H1 (cell line): ENCODE data around the gene VAT1L. TPM values are rescaled to one million over a fixed set of nuclear protein-coding genes. Genes with fewer than 3 reads are reported as not detected.

Experiments used
- CTCF ChIA-PET: fragments of 300-600 bp; sonication (Branson Sonifier 250); formaldehyde crosslinking; loops from one replicate; lab custom pipeline; 2021; ENCODE audit not compliant: partially characterized antibody; lab: Charles Lee
- POLR2A ChIA-PET: fragments of 300-600 bp; sonication (Branson Sonifier 250); formaldehyde crosslinking; loops from one replicate; lab custom pipeline; 2021; ENCODE audit warnings: inconsistent platforms; ENCODE audit not compliant: partially characterized antibody; lab: Charles Lee
- DNase-seq, 2 experiments: peaks; one replicate each; pipeline versions ENCODE4 v3.0.0 to v3.0.0-alpha.2; 2010 to 2022; ENCODE audit warnings: low spot score in 2 of 2, low read depth in 1 of 2, mixed read lengths in 1 of 2
- FAIRE-seq: peaks from 2 replicates; lab custom pipeline; 2011; peaks lifted over from hg19 to GRCh38; lab: Jason Lieb, UNC
- H2AFZ ChIP-seq: 2 replicates; pipeline ENCODE4 v1.8.1; 2012; ENCODE audit warnings: low read length, inconsistent platforms
- H2AK5ac ChIP-seq: 2 replicates; pipeline ENCODE4 v1.6.1; 2013; ENCODE audit warnings: low read depth, low read length
- H2BK120ac ChIP-seq: replicated peaks from 2 replicates; pipeline ENCODE3; 2013; ENCODE audit warnings: low read depth, low read length, inconsistent platforms
- H2BK12ac ChIP-seq: 2 replicates; pipeline ENCODE4 v1.6.1; 2013; ENCODE audit warnings: low read depth, low read length
- H2BK15ac ChIP-seq: 2 replicates; pipeline ENCODE4 v1.6.1; 2013; ENCODE audit warnings: low read length
- H2BK20ac ChIP-seq: 2 replicates; pipeline ENCODE4 v1.6.1; 2013; ENCODE audit warnings: low read length
- H2BK5ac ChIP-seq: 2 replicates; pipeline ENCODE4 v1.6.1; 2013; ENCODE audit warnings: low read depth, low read length
- H3K14ac ChIP-seq: 2 replicates; pipeline ENCODE4 v1.6.1; 2013; ENCODE audit warnings: inconsistent platforms; ENCODE audit not compliant: insufficient read length
- H3K18ac ChIP-seq: 2 replicates; pipeline ENCODE4 v1.6.1; 2013; ENCODE audit warnings: low read length; ENCODE audit errors: extremely low read depth
- H3K23ac ChIP-seq: 2 replicates; pipeline ENCODE4 v1.6.1; 2013; ENCODE audit warnings: inconsistent platforms; ENCODE audit not compliant: insufficient read length
- H3K23me2 ChIP-seq: 2 replicates; pipeline ENCODE4 v1.6.1; 2013; ENCODE audit warnings: low read depth, low read length
- H3K27ac ChIP-seq: 2 replicates; pipeline ENCODE4 v1.6.1; 2011; ENCODE audit warnings: low read depth, low read length, inconsistent platforms
- H3K27me3 ChIP-seq, 4 experiments: replicated peaks in 1 of 4; 1 replicate in 1 of 4; 2 replicates in 3 of 4; pipeline versions ENCODE4 v1.6.1 to v1.8.1; 2011 to 2013; ENCODE audit warnings: low read length in 3 of 4, mild to moderate bottlenecking in 3 of 4, inconsistent platforms in 2 of 4, mixed read lengths in 2 of 4, moderate library complexity in 1 of 4; ENCODE audit not compliant: control insufficient read depth in 3 of 4, insufficient read depth in 3 of 4; ENCODE audit errors: extremely low read depth in 1 of 4
- H3K36me3 ChIP-seq, 4 experiments: 2 replicates each; pipeline versions ENCODE4 v1.6.1 to v1.8.1; 2011 to 2013; ENCODE audit warnings: mild to moderate bottlenecking in 4 of 4, low read length in 3 of 4, moderate library complexity in 2 of 4, control low read depth in 1 of 4, inconsistent platforms in 1 of 4; ENCODE audit not compliant: insufficient read depth in 4 of 4, control insufficient read depth in 2 of 4
- H3K4ac ChIP-seq: replicated peaks from 2 replicates; pipeline ENCODE3; 2013; ENCODE audit warnings: low read length, low read depth, mixed read lengths, inconsistent platforms; ENCODE audit not compliant: insufficient read length
- H3K4me1 ChIP-seq, 4 experiments: replicated peaks in 1 of 4; 1 replicate in 1 of 4; 2 replicates in 3 of 4; pipeline versions ENCODE4 v1.6.1 to v1.8.1; 2011 to 2013; ENCODE audit warnings: low read length in 3 of 4, inconsistent platforms in 2 of 4, mixed read lengths in 1 of 4; ENCODE audit not compliant: insufficient read depth in 4 of 4, control insufficient read depth in 3 of 4
- H3K4me2 ChIP-seq, 2 experiments: 2 replicates each; pipeline versions ENCODE4 v1.6.1 to v1.8.1; 2011 to 2013; ENCODE audit warnings: low read depth in 2 of 2, low read length in 2 of 2, control low read depth in 1 of 2, inconsistent platforms in 1 of 2, mild to moderate bottlenecking in 1 of 2; ENCODE audit not compliant: insufficient read depth in 1 of 2
- H3K4me3 ChIP-seq, 4 experiments: fragments of 200-600, 300-600 bp in 1 of 4; sonication (generic), shearing (Covaris generic), sonication (Bioruptor Twin) in 1 of 4; 2 replicates each; pipeline versions ENCODE4 v1.5.1 to v1.8.1; 2011 to 2016; ENCODE audit warnings: low read length in 4 of 4, low read depth in 3 of 4, control low read depth in 2 of 4, inconsistent platforms in 2 of 4, mild to moderate bottlenecking in 2 of 4, mixed read lengths in 1 of 4, moderate library complexity in 1 of 4; ENCODE audit not compliant: insufficient read depth in 2 of 4; ENCODE audit errors: extremely low read depth in 1 of 4
- H3K56ac ChIP-seq: replicated peaks from 2 replicates; pipeline ENCODE3; 2013; ENCODE audit warnings: low read depth, mild to moderate bottlenecking, mixed read lengths, low read length, inconsistent platforms; ENCODE audit not compliant: insufficient read length
- H3K79me1 ChIP-seq: 2 replicates; pipeline ENCODE4 v1.6.1; 2013; ENCODE audit warnings: low read depth, low read length, control low read depth
- H3K79me2 ChIP-seq, 2 experiments: 2 replicates each; pipeline versions ENCODE4 v1.6.1 to v1.8.1; 2012 to 2013; ENCODE audit warnings: low read length in 2 of 2, mild to moderate bottlenecking in 2 of 2, inconsistent platforms in 1 of 2; ENCODE audit not compliant: insufficient read depth in 2 of 2, control insufficient read depth in 1 of 2
- H3K9ac ChIP-seq, 4 experiments: replicated peaks in 1 of 4; 1 replicate in 1 of 4; 2 replicates in 3 of 4; pipeline versions ENCODE4 v1.6.1 to v1.8.1; 2011 to 2013; ENCODE audit warnings: low read depth in 3 of 4, low read length in 3 of 4, control low read depth in 2 of 4, mild to moderate bottlenecking in 2 of 4, moderate library complexity in 2 of 4, inconsistent platforms in 1 of 4; ENCODE audit errors: extremely low read depth in 1 of 4
- H3K9me3 ChIP-seq, 2 experiments: 2 replicates each; pipeline versions ENCODE4 v1.6.1 to v1.8.1; 2012 to 2013; ENCODE audit warnings: mild to moderate bottlenecking in 2 of 2, moderate library complexity in 2 of 2, control low read depth in 1 of 2, inconsistent platforms in 1 of 2, low read depth in 1 of 2, low read length in 1 of 2, mixed read lengths in 1 of 2; ENCODE audit not compliant: insufficient read depth in 2 of 2
- H4K20me1 ChIP-seq, 2 experiments: replicated peaks in 1 of 2; 2 replicates each; pipeline versions ENCODE3 to v1.8.1; 2011 to 2013; ENCODE audit warnings: inconsistent platforms in 2 of 2, low read length in 2 of 2, mild to moderate bottlenecking in 1 of 2; ENCODE audit not compliant: insufficient read depth in 2 of 2, control insufficient read depth in 1 of 2
- H4K5ac ChIP-seq: 2 replicates; pipeline ENCODE4 v1.6.1; 2013; ENCODE audit warnings: low read length, low read depth, mixed read lengths, inconsistent platforms; ENCODE audit not compliant: insufficient read length
- H4K8ac ChIP-seq: 2 replicates; pipeline ENCODE4 v1.8.0; 2013; ENCODE audit warnings: mild to moderate bottlenecking, moderate library complexity, low read length, inconsistent platforms; ENCODE audit not compliant: insufficient read depth; ENCODE audit errors: extremely low read depth
- H4K91ac ChIP-seq: replicated peaks from 2 replicates; pipeline ENCODE3; 2013; ENCODE audit warnings: low read length, mixed read lengths, inconsistent platforms; ENCODE audit not compliant: insufficient read length
- BACH1 ChIP-seq: IDR thresholded peaks from 2 replicates; pipeline ENCODE4 v1.6.1; 2012; ENCODE audit warnings: low read length, improper control_type of control experiment
- BCL11A ChIP-seq, 2 experiments: IDR thresholded peaks; one replicate each; pipeline ENCODE4 v1.6.1; 2011; ENCODE audit warnings: low read depth in 2 of 2, low read length in 2 of 2, mild to moderate bottlenecking in 2 of 2
- CEBPB ChIP-seq: IDR thresholded peaks from 2 replicates; pipeline ENCODE4 v1.6.1; 2012; ENCODE audit warnings: low read depth, low read length
- CREB1 ChIP-seq: IDR thresholded peaks from 2 replicates; pipeline ENCODE4 v1.6.1; 2012; ENCODE audit warnings: inconsistent platforms
- JUN ChIP-seq: IDR thresholded peaks from 2 replicates; pipeline ENCODE4 v1.6.1; 2011; ENCODE audit warnings: low read depth, mild to moderate bottlenecking, improper control_type of control experiment, low read length
- MAFK ChIP-seq: IDR thresholded peaks from 2 replicates; pipeline ENCODE4 v1.6.1; 2012; ENCODE audit warnings: low read depth, mild to moderate bottlenecking, improper control_type of control experiment, low read length
- PHF8 ChIP-seq: fragments of 200-600 bp; sonication (generic); conservative IDR thresholded peaks from 2 replicates; pipeline ENCODE4 v1.7.1; 2012; ENCODE audit warnings: low read depth, mild to moderate bottlenecking, inconsistent platforms, low read length, moderate library complexity
- POU5F1 ChIP-seq: IDR thresholded peaks from 2 replicates; pipeline ENCODE4 v1.6.1; 2011; ENCODE audit warnings: low read depth, mild to moderate bottlenecking, low read length, moderate library complexity
- RAD21 ChIP-seq, 2 experiments: IDR thresholded peaks in 1 of 2; conservative IDR thresholded peaks in 1 of 2; 2 replicates each; pipeline ENCODE4 v1.6.1; 2011; ENCODE audit warnings: low read depth in 2 of 2, low read length in 2 of 2, improper control_type of control experiment in 1 of 2, inconsistent platforms in 1 of 2, mild to moderate bottlenecking in 1 of 2, moderate library complexity in 1 of 2
- TAF7 ChIP-seq: optimal IDR thresholded peaks from 2 replicates; pipeline ENCODE3; 2011; ENCODE audit warnings: low read depth, mild to moderate bottlenecking, inconsistent platforms, low read length, moderate library complexity, borderline replicate concordance
- USF2 ChIP-seq: IDR thresholded peaks from 2 replicates; pipeline ENCODE4 v1.6.1; 2011; ENCODE audit warnings: low read length, improper control_type of control experiment
- WGBS, 2 experiments: shearing (Covaris generic) in 1 of 2; methylation state at CpG; one replicate each; pipeline versions ENCODE4 v1.1.6 to v1.1.7; 2013 to 2015; ENCODE audit warnings: low lambda C conversion rate in 2 of 2, mixed read lengths in 2 of 2, inconsistent platforms in 1 of 2, low coverage in 1 of 2, missing lambda C conversion rate in 1 of 2; ENCODE audit not compliant: insufficient replicate concordance in 2 of 2, insufficient coverage in 1 of 2, insufficient read length in 1 of 2; ENCODE audit errors: extremely low coverage in 1 of 2, missing lambda C conversion rate in 1 of 2; 5-methylcytosine and 5-hydroxymethylcytosine counted together
- polyA plus RNA-seq, 7 experiments: library from polyadenylated mRNA; depleted of rRNA in 3 of 7; stranded (reverse) in 5 of 7; unstranded in 2 of 7; fragments of >200 nt in 5 of 7; fragments of 200-250 nt in 2 of 7; gene quantifications; 1 replicate in 5 of 7; 2 replicates in 1 of 7; 4 replicates in 1 of 7; pipeline versions ENCODE4 v1.2.1 to v1.2.3, GENCODE V29; 2011 to 2013; ENCODE audit warnings: missing spikeins in 2 of 7, mixed read lengths in 2 of 7
- total RNA-seq: library from RNA; stranded (reverse); fragmentation: NEBNext Ultra II Directional; extraction: Animal tissue kit (Norgen Biotek cat#: 25700); gene quantifications from 2 replicates; pipeline ENCODE4 v1.2.1, GENCODE V29; 2021

The VAT1L gene
- total and polyA plus RNA-seq, 2 of the 8 experiments (the other 6 are each of a cell fraction or from before 2014, with no cell fraction given), result 46.3 to 48.2 TPM

GRCh38 chr16:77897129-77897437, 108.7 kb downstream of the VAT1L start:
- 90% methylated on average over 3 of the region's 3 CpGs; no CpG with 5 or more reads in 1 of the 2 experiments for WGBS, 2 experiments
- H2BK5ac ChIP-seq, result no peak overlapping the region
- H4K5ac ChIP-seq, result no peak overlapping the region
- no peak overlapping the region for H3K56ac ChIP-seq
- H2BK20ac ChIP-seq, result no peak overlapping the region
- 0 out of 7 replicates have a peak, but pooled peaks cover 0 to 6% (median 0%) of the 10 kb centered on the region in 4 experiments for H3K4me1 ChIP-seq
- CTCF ChIA-PET, result interaction anchor here (0.8 kb wide), 1 partner anchor 11 kb away, joined by 3 read pairs; no protein-coding TSS in a partner anchor
- H4K20me1 ChIP-seq, result peaks cover 0 to 1% of the 10 kb centered on the region in 2 experiments
- no peak overlapping the region for H3K4ac ChIP-seq
- H2BK12ac ChIP-seq, result no peak overlapping the region
- no peak overlapping the region for H3K9ac ChIP-seq
- FAIRE-seq (no peak), DNase-seq (no peak)
- H3K23me2 ChIP-seq, result no peaks in the 10 kb centered on the region
- no peak overlapping the region for H2AFZ ChIP-seq
- no peak overlapping the region for H3K4me3 ChIP-seq
- H3K27me3 ChIP-seq, result no peaks in the 10 kb centered on the region
- no peak overlapping the region for H2BK120ac ChIP-seq
- H3K18ac ChIP-seq, result no peak overlapping the region
- H2AK5ac ChIP-seq, result no peak overlapping the region
- no peaks in the 10 kb centered on the region for H3K36me3 ChIP-seq
- H3K9me3 ChIP-seq, result no peaks in the 10 kb centered on the region
- no peak overlapping the region for H3K27ac ChIP-seq
- TF ChIP-seq USF2 (no peak), BACH1 (no peak), PHF8 (no peak), TAF7 (no peak), CEBPB (no peak), MAFK (no peak), POU5F1 (no peak), JUN (no peak), BCL11A (IDR thresholded peaks at IDR 0.05; ENCODE audit: low read depth in 2 of 2, low read length in 2 of 2) (no peak), CREB1 (no peak), RAD21 (IDR thresholded peaks at IDR 0.05 in 1 of 2, conservative IDR thresholded peaks at IDR 0.05 in 1 of 2; ENCODE audit: low read depth in 2 of 2, low read length in 2 of 2) (no peak)
- no peak overlapping the region for H4K8ac ChIP-seq
- POLR2A ChIA-PET, result no interaction called here
- H3K79me1 ChIP-seq, result no peaks in the 10 kb centered on the region
- H2BK15ac ChIP-seq, result no peak overlapping the region
- H3K79me2 ChIP-seq, result no peaks in the 10 kb centered on the region
- no peak overlapping the region for H3K4me2 ChIP-seq
- H3K14ac ChIP-seq, result no peak overlapping the region
- no peak overlapping the region for H4K91ac ChIP-seq
- H3K23ac ChIP-seq, result no peak overlapping the region
